Measurements from ENCODE around the gene PCDHGA6.
"Not testable (repeated sequence)": the region's sequence is repeated elsewhere in the genome, so short reads cannot be mapped to it uniquely, and the experiment has no call there.

GRCh38 chr5:141417494-141418172 is 43.9 kb downstream of the PCDHGA6 start, which contains the start of gene PCDHGB7:
- peak; percentile 67 for TF ChIP-seq CTCF (IDR thresholded peaks at IDR 0.05; ENCODE audit: insufficient read depth, low read depth, low read length)
- not testable (repeated sequence) for TF ChIP-seq EZH2 (IDR thresholded peaks at IDR 0.05; ENCODE audit: insufficient read depth, low read length)

All from astrocyte (in vitro differentiated cells and primary cell).